GM10266 (cell line): ENCODE results near the gene ITGB1BP1.

Experiments used
- DNase-seq: peaks from one replicate; pipeline ENCODE4 v3.0.0; 2012; ENCODE audit errors: extremely low spot score
- TF ChIP-seq, protein P1 (sequence below): IDR thresholded peaks from 2 replicates; pipeline ENCODE4 v1.5.1; 2012; ENCODE audit warnings: mild to moderate bottlenecking, low read depth; ENCODE audit not compliant: control insufficient read depth, insufficient read depth; ENCODE audit errors: missing control alignments

Gene ITGB1BP1

DNA sequence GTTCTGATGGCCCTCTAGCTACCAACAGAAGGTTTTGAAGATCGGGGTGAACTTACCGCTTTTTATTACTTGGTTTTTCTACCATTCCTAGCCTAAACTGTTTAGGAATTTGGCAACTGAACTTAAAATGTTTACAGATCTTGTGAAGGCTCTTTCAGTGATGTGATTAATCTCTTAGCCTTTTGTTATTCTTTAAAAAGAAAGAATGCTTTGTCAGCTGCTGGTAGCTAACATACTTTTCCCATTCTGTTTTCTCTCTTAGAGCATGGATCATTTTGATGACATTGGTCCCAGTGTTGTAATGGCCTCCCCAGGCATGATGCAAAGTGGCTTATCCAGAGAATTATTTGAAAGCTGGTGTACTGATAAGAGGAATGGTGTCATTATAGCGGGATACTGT is 18.2 kb upstream of the ITGB1BP1 start:
- TF ChIP-seq, protein P1, sequence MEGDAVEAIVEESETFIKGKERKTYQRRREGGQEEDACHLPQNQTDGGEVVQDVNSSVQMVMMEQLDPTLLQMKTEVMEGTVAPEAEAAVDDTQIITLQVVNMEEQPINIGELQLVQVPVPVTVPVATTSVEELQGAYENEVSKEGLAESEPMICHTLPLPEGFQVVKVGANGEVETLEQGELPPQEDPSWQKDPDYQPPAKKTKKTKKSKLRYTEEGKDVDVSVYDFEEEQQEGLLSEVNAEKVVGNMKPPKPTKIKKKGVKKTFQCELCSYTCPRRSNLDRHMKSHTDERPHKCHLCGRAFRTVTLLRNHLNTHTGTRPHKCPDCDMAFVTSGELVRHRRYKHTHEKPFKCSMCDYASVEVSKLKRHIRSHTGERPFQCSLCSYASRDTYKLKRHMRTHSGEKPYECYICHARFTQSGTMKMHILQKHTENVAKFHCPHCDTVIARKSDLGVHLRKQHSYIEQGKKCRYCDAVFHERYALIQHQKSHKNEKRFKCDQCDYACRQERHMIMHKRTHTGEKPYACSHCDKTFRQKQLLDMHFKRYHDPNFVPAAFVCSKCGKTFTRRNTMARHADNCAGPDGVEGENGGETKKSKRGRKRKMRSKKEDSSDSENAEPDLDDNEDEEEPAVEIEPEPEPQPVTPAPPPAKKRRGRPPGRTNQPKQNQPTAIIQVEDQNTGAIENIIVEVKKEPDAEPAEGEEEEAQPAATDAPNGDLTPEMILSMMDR: no peak
- DNase-seq: no peak

DNA sequence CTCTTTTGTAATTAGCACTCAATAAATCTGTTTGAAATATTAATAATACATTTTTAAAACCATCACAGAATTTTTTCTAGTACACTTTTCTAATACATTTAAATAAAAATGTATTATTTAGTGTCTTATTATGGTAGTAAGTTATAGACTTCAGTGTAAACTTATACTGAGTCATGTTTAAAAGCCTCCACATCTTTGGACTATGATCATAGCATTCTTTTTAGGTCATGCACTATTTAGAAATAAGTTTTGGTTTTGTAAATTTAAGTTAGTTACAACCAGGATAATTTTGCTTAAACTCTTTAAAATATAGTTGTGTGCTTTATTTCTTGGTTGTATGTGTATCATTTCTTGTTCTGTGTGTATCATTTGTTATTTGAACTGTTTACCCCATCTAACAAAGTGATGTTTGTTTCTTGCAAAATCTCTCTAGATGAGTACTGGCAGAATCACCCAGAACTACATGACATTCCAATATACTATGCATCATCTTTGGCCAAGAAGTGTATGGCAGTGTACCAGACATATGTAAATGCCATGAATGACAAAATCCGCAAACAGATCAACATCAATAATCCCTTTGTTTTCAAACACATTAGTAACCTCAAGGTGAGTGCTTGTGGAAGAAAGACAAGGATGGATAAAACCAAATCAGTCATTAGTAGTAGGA is 16.9 kb upstream of the ITGB1BP1 start:
- TF ChIP-seq, protein P1: no peak
- no peak for DNase-seq

DNA sequence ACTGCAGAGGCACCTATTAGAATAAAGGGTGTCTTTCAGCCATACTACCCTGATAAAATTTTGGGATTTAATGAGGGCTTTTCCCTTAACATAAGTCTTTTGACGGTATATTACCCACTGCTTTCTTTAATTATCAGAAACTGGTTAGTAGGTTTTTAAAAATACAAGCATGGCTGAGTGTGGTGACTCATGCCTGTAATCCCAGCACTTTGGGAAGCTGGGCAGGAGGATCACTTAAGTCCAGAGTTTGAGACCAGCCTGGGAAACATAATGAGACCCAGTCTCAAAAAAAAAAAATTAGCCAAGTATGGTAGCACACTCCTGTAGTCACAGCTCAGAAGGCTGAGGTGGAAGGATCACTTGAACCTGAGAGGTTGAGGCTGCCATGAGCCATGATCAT is 16.2 kb upstream of the ITGB1BP1 start:
- TF ChIP-seq, protein P1: no peak
- no peak for DNase-seq

DNA sequence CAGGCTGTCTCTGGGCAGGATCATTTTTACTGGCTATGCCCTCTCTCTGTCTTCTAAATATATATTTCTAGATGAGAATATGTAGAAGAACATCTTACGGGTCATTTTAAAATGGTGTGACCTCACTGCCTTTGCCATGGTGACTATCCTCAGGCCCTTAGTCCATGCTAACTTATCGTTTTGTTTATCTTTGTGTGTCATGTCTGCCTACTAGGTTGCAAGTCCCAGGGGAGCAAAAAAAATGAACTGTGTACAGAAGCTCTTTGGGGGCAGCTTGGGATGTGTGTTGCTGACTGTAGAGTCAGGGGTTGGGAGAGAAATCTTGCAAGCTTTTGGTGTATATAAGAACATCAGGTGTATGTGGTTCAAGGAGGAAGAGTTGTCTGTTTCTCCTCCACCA is 11.2 kb upstream of the ITGB1BP1 start:
- TF ChIP-seq, protein P1: no peak
- no peak for DNase-seq

DNA sequence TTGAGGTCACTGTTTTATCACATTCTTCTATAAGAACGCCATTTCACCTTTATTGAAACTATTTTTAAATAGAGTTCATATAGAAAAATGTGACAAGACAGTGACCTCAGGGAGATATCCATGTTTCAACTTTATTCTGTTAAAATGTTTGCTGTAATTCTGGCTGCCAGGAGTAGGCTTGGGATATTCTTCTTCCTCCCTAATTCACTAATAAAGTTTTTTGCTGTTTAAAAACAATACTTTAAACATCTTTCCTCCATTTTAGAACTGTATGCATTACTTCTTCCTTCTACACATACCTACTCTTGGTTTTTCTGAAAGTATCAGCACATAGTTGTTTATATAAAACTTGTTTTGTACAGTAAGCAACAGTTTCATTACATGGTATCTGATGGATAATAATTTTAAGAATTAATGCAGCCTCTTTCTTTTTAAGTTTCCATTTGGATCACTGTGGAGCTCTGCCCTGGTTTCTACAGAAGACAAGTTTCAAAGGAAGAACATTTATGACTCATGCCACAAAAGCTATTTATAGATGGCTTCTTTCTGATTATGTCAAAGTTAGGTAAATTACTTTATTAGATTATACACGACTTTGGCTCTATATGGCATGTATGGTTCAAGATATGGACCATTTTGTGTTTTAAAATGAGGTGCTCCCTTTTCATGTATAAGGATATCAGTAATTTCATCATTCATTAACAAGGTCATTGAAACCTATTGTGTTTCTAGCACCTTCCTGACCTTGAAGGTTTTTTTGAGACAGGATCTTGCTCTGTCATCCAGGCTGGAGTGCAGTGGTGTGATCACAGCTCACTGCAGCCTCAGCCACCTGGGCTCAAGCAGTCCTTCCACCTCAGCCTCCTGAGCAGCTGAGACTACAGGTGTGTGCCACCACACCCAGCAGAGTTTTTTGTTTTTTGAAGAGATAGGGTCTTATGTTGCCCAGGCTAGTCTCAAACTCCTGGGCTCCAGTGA is 7.3 kb upstream of the ITGB1BP1 start:
- DNase-seq: no peak
- TF ChIP-seq, protein P1: no peak

DNA sequence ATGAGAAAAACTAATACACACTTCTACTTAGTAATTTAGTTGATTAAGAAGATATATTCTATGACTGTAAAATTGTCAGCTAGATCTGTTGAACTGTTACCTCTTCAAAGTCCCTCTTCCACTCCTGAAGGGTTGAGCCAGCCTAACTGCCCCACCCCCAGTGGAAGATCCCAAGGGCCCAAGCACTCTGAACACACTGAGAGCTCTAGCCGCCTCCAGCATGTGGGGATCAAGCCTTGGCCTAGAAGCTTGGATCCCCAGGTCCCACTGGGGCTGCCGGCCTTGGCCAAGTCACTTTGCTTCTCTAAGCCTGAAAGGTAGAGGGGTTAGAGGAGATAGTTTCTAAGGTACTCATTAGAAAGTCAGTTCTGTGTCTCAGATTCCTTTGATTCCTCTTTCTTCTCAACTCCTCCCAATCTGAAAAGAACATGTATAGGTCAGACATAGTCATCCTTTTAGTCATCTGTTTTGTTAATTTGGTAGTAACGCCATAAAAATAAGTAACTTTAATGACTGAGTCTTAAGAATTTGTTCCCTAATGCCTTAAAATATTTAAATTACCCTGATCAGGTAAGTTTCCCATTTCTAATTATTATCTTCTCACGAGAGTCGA is 5.7 kb upstream of the ITGB1BP1 start:
- TF ChIP-seq, protein P1: no peak
- no peak for DNase-seq
